T-helper 2 cell treated with Interferon-gamma antibody and Interleukin-4, amounts not matched to agents 5 μg/mL and 100 μg/mL, for 36 hours (primary cell): Measurements from ENCODE around the gene TGFBI.

Experiments
- DNase-seq: peaks from one replicate; pipeline ENCODE4 v3.0.0; 2021; ENCODE audit warnings: low spot score
- H3K27ac Mint-ChIP-seq: one replicate; pipeline ENCODE4 v1.8.0; 2021; ENCODE audit warnings: mild to moderate bottlenecking, mixed read lengths
- H3K27me3 Mint-ChIP-seq: one replicate; pipeline ENCODE4 v1.8.0; 2021; ENCODE audit warnings: low read depth, mixed read lengths
- H3K36me3 Mint-ChIP-seq: one replicate; pipeline ENCODE4 v1.8.0; 2021; ENCODE audit warnings: low read depth, mixed read lengths
- H3K4me1 Mint-ChIP-seq: one replicate; pipeline ENCODE4 v1.8.0; 2021; ENCODE audit warnings: low read depth, mixed read lengths
- H3K4me3 Mint-ChIP-seq: one replicate; pipeline ENCODE4 v1.8.0; 2022; ENCODE audit warnings: mild to moderate bottlenecking, moderate library complexity, mixed read lengths
- H3K9me3 Mint-ChIP-seq: one replicate; pipeline ENCODE4 v1.8.0; 2021; ENCODE audit warnings: mixed read lengths

The TGFBI gene

DNA sequence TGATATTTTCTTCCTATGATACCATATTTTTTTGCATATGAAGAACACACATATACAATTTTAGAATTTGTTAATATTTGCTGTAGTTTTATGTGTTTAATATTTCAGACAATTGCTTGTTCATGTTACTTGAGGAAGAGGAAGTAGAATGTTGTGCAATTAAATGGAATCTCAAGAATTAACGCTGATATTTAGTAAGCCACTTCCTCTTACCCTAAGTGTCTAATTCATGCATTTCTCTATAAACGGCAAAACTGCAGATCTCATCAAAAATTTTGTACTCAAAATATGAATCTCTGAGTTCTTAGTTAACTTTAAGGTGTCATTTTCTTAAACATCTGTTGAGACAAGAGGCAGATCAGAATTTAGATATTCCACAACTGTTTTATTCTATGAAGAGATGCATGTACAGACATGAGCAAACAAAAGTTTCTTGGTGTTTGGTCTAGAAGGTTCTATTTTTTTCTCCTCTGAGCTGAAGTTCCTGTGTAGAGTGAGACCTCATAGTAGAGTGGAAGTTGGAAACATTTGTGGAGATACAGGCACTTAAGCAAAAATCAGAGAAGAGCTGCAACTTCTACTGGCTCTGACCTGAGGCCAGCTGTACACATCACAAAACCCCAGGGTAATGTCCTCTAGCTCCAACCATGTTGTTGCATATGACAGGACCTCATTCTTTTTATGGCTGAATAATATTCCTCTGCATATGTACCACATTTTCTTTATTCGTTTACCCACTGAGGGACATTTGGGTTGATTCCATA, 16.6 kb upstream of the TGFBI start:
- DNase-seq, result no peak
- Mint-ChIP-seq H3K9me3 (no peaks in the 10 kb centered on the region), H3K27ac (no peak overlapping the region), H3K4me1 (peaks cover 3% of the 10 kb centered on the region), H3K27me3 (peaks cover 34% of the 10 kb centered on the region), H3K36me3 (no peaks in the 10 kb centered on the region), H3K4me3 (no peak overlapping the region)

DNA sequence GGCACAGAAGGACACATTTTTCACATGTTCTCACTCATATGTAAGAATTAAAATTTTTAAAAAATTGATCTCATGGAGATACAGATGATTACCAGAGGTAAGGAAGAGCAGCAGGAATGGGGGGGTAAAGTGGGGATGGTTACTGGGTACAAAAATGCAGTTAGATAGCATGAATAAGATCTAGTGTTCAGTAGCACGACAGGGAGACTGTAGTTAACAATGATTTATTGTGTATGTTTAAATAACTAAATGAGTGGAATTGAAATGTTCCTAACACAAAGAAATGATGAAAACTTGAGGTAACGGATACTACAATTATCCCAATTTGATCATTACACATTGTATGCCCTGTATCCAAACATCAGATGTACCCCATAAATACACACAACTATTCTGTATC, 15.2 kb upstream of the TGFBI start:
- Mint-ChIP-seq H3K27me3 (peaks cover 34% of the 10 kb centered on the region), H3K4me1 (peaks cover 3% of the 10 kb centered on the region), H3K4me3 (no peak overlapping the region), H3K27ac (no peak overlapping the region), H3K9me3 (no peaks in the 10 kb centered on the region), H3K36me3 (no peaks in the 10 kb centered on the region)
- no peak for DNase-seq

- Mint-ChIP-seq H3K36me3 (no peaks in the 10 kb centered on the region), H3K4me3 (no peak overlapping the region), H3K4me1 (peaks cover 3% of the 10 kb centered on the region), H3K27me3 (peaks cover 34% of the 10 kb centered on the region), H3K9me3 (no peaks in the 10 kb centered on the region), H3K27ac (no peak overlapping the region)
- no peak for DNase-seq
Measured at GRCh38 chr5:136014049-136015002, 14.5 kb upstream of the TGFBI start.

GRCh38 chr5:136015003-136015375, 13.8 kb upstream of the TGFBI start:
- no peak for DNase-seq
- Mint-ChIP-seq H3K9me3 (no peaks in the 10 kb centered on the region), H3K36me3 (no peaks in the 10 kb centered on the region), H3K27ac (no peak overlapping the region), H3K4me1 (peaks cover 3% of the 10 kb centered on the region), H3K4me3 (no peak overlapping the region), H3K27me3 (peaks cover 34% of the 10 kb centered on the region)

DNA sequence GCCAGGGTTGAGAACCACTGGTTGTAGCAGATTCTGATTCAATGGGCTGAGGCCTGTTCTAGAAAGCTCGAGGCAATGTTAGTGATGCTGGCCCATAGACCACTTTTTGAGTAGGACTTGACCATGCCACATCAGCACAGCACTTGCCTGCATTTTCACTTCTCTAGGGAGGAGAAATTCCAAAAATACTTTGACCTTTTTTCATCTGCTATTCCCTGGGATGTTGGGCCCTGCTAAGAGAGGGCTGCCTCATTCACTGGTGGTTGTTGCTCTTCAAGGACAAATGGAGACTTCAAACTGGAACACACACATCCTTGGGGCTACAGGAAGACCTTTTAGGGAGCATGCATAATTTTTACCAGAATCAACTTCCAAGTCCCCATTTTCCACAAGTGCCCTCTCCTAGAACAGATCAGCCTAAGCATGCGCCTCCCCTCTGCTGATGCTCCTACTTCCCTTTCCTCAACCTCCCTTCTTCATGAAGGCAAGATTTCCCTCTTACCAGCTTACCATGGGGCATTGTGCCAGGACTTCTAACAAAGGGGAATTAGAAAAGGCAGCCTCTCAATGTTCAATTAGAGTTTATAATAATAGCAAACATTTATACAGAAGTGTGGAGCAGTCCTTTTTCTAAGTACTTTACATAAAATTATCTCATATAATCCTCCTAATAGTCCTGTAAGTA, 12.7 kb upstream of the TGFBI start:
- Mint-ChIP-seq H3K4me3 (no peak overlapping the region), H3K4me1 (peaks cover 3% of the 10 kb centered on the region), H3K36me3 (no peaks in the 10 kb centered on the region), H3K27ac (no peak overlapping the region), H3K27me3 (peaks cover 31% of the 10 kb centered on the region), H3K9me3 (no peaks in the 10 kb centered on the region)
- DNase-seq, result no peak

GRCh38 chr5:136016945-136017530, 11.8 kb upstream of the TGFBI start:
- no peak for DNase-seq
- Mint-ChIP-seq H3K27me3 (peaks cover 26% of the 10 kb centered on the region), H3K4me1 (peaks cover 3% of the 10 kb centered on the region), H3K27ac (no peak overlapping the region), H3K36me3 (no peaks in the 10 kb centered on the region), H3K4me3 (no peak overlapping the region), H3K9me3 (no peaks in the 10 kb centered on the region)

DNA sequence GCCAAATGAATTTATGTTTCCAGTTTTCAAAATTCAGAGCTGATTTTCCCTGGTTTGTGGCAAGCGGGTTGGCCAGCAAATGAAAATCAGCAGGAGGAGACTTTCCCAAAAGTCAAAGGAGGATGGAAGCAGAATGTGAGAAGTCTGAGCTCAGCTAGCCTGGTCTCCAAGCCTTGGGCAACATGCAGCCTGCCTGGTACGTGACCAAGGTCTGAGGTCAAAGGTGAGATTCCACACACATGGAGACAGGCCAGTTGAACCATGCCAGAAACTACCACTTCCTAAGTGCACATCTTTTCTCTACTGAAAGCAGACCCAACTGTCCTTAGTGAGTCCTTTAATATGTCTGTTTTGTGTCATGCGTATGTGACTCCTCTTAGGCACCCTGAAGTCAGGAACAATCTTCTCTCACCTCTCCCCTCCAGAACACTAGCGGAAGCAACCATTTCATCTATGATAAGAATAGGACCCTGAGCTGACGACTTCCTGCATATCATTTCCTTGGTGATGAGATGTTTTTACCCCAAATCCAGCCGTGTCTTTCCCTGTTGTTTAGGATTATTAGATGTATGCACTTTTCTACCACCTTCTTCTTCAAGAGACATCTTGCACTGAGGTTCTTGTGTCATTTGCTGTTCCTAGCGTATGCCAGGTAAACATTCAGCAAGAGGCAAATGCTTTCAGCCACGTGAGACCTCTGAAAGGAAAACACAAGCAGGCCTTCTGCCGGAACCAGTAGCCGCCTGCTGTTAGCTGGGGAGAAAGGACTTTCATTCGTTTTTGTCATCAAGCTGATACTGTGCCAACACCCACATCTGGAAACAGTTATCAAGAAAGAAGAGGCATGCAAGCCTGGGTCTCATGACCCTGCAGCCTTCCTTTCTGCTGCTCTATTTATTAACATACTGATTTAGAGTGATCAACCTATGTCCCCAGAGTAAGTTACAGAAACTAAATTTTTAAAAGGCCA, 9.7 kb upstream of the TGFBI start:
- Mint-ChIP-seq H3K9me3 (no peaks in the 10 kb centered on the region), H3K4me1 (no peaks in the 10 kb centered on the region), H3K27ac (no peak overlapping the region), H3K4me3 (no peak overlapping the region), H3K36me3 (no peaks in the 10 kb centered on the region), H3K27me3 (peaks cover 21% of the 10 kb centered on the region)
- no peak for DNase-seq

- H3K36me3 Mint-ChIP-seq, result no peaks in the 10 kb centered on the region
- DNase-seq, result no peak
- H3K27me3 Mint-ChIP-seq, result peaks cover 18% of the 10 kb centered on the region
- no peak overlapping the region for H3K27ac Mint-ChIP-seq
- no peaks in the 10 kb centered on the region for H3K4me1 Mint-ChIP-seq
- no peak overlapping the region for H3K4me3 Mint-ChIP-seq
- H3K9me3 Mint-ChIP-seq, result no peaks in the 10 kb centered on the region
Measured at GRCh38 chr5:136020001-136020382, 8.8 kb upstream of the TGFBI start.

DNA sequence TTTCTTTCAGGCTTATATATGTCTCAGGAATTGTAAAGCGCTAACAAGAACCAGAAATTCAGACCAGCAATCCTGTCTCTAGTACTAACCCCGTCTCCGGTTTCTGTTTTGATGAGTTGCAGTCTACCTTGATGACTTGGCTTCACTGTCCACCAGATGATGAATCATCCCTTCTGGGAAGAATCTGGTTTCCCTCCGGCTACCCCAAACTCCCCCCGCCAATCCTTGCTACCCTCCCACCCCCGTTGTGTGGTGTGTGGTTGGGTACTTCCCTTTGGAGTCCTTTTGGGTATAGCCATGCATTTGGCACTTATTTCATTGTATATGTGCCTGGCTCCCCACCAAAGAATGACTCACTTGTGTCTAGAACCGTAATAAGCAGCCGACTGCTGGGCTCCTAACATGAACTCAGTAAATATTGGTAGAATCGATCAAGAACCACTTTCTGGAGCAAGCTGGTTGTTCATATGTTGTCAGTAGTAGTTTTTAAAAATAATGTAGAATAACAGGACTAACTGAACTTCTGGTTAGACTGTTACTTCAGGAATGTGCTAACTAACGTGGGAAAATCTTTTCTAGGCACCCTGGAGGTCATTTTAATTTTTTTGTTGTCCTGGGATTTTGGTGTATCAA, 8.3 kb upstream of the TGFBI start:
- Mint-ChIP-seq H3K27me3 (peaks cover 16% of the 10 kb centered on the region), H3K36me3 (no peaks in the 10 kb centered on the region), H3K4me3 (no peak overlapping the region), H3K9me3 (no peaks in the 10 kb centered on the region), H3K27ac (no peak overlapping the region), H3K4me1 (no peaks in the 10 kb centered on the region)
- DNase-seq, result peak; percentile 13

GRCh38 chr5:136021016-136021405, 7.8 kb upstream of the TGFBI start:
- no peaks in the 10 kb centered on the region for H3K36me3 Mint-ChIP-seq
- no peak overlapping the region for H3K27ac Mint-ChIP-seq
- H3K4me3 Mint-ChIP-seq, result no peak overlapping the region
- peaks cover 18% of the 10 kb centered on the region for H3K27me3 Mint-ChIP-seq
- DNase-seq, result no peak
- no peaks in the 10 kb centered on the region for H3K9me3 Mint-ChIP-seq
- H3K4me1 Mint-ChIP-seq, result no peaks in the 10 kb centered on the region

GRCh38 chr5:136022965-136023364, 5.8 kb upstream of the TGFBI start:
- no peaks in the 10 kb centered on the region for H3K36me3 Mint-ChIP-seq
- no peak overlapping the region for H3K27ac Mint-ChIP-seq
- H3K4me3 Mint-ChIP-seq, result no peak overlapping the region
- DNase-seq, result no peak
- no peaks in the 10 kb centered on the region for H3K9me3 Mint-ChIP-seq
- peaks cover 34% of the 10 kb centered on the region for H3K27me3 Mint-ChIP-seq
- H3K4me1 Mint-ChIP-seq, result no peaks in the 10 kb centered on the region

GRCh38 chr5:136023958-136024541, 4.7 kb upstream of the TGFBI start:
- Mint-ChIP-seq H3K9me3 (no peaks in the 10 kb centered on the region), H3K27ac (no peak overlapping the region), H3K36me3 (no peaks in the 10 kb centered on the region), H3K4me1 (no peaks in the 10 kb centered on the region), H3K4me3 (no peak overlapping the region), H3K27me3 (peaks cover 36% of the 10 kb centered on the region)
- no peak for DNase-seq
